Upper lobe of left lung (tissue), 6 donors: ENCODE measurements around the gene KRT33A. TPM values are rescaled to one million over a fixed set of nuclear protein-coding genes. Genes with fewer than 3 reads are reported as not detected.

Experiments used
- ATAC-seq, 2 donors: fragments of 200-7000 bp; cut with Tn5 transposase; one replicate each; pipeline ENCODE4 v1.9.1; 2022; ENCODE audit warnings: mild to moderate bottlenecking in 2 of 2, moderate library complexity in 2 of 2; ENCODE audit not compliant: low FRiP score in 2 of 2
- DNase-seq, 2 donors: peaks; one replicate each; pipeline ENCODE4 v3.0.0-alpha.2; 2019 to 2020
- H3K27ac ChIP-seq, 4 donors: fragments of 200-600 bp; sonication (generic); one replicate each; pipeline ENCODE4 v1.5.1; 2016 to 2019
- H3K27me3 ChIP-seq, 4 donors: fragments of 200-600 bp; sonication (generic); one replicate each; pipeline ENCODE4 v1.5.1; 2017 to 2019
- H3K36me3 ChIP-seq, 4 donors: fragments of 200-600 bp; sonication (generic); one replicate each; pipeline ENCODE4 v1.5.1; 2016 to 2019
- H3K4me1 ChIP-seq, 4 donors: fragments of 200-600 bp; sonication (generic); one replicate each; pipeline ENCODE4 v1.5.1; 2018 to 2019
- H3K4me3 ChIP-seq, 4 donors: fragments of 200-600 bp; sonication (generic); one replicate each; pipeline ENCODE4 v1.5.1; 2017 to 2019; ENCODE audit warnings: mild to moderate bottlenecking in 2 of 4, moderate library complexity in 1 of 4
- H3K9me3 ChIP-seq, 4 donors: fragments of 200-600 bp; sonication (generic); one replicate each; pipeline ENCODE4 v1.5.1; 2018 to 2019
- EP300 ChIP-seq, 4 donors: sonication (generic); formaldehyde crosslinking; IDR thresholded peaks; one replicate each; pipeline ENCODE4 v1.5.1; 2017; ENCODE audit warnings: antibody characterized with exemption in 4 of 4, control low read depth in 2 of 4
- POLR2A ChIP-seq, 4 donors: fragments of 450-650 bp; IDR thresholded peaks; one replicate each; pipeline ENCODE4 v1.5.1; 2016 to 2017; ENCODE audit warnings: antibody characterized with exemption in 4 of 4, mild to moderate bottlenecking in 2 of 4
- POLR2AphosphoS5 ChIP-seq, 2 donors: sonication (generic); formaldehyde crosslinking; IDR thresholded peaks; one replicate each; pipeline ENCODE4 v1.5.1; 2017; ENCODE audit warnings: antibody characterized with exemption in 2 of 2
- WGBS, 2 donors: methylation state at CpG; one replicate each; pipeline ENCODE4 v1.1.5; 2017 to 2018; 5-methylcytosine and 5-hydroxymethylcytosine counted together
- total RNA-seq, 6 donors: library from RNA; depleted of rRNA in 4 of 6; stranded (reverse); fragments of >200 nt in 4 of 6; gene quantifications; one replicate each; pipeline versions ENCODE4 v1.1.0 to v1.2.1, GENCODE V29; 2016 to 2021
- TF ChIP-seq, protein P1 (sequence below), 6 experiments: fragments of 450-650 bp in 4 of 6; fragments of 200-600 bp in 2 of 6; sonication (generic) in 2 of 6; IDR thresholded peaks; one replicate each; pipeline ENCODE4 v1.5.1; 2016 to 2019; ENCODE audit warnings: antibody characterized with exemption in 6 of 6
- donor health status: DM: no; HTN: no; CAD: no; lungs with moderate emphysema.
- donor health status: DM: no; HTN: yes; CAD: no; lungs with severe emphysema.

The KRT33A gene
- total RNA-seq, 6 donors from 2014 or later = not detected

DNA sequence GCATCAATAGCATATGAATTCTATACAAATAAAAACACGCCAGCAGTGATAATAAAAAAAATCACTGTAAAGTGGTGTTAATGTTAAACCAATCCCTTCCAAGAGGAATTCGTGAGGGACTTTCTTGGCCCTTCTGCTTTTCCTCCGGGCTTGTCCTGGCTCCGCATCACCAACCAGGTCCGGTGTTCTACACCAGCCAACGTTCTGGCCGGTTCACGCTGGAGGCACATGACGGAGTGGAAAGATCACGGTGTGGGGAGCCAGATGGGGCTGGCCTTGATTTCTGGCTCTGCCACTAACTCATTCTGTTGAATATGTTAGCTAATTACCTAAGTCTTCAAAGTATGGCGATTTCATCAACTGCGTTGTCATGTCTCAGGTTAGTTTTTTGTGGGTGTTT is 46.5 kb downstream of the KRT33A start:
- H3K4me3 ChIP-seq = no peak overlapping the region
- TF ChIP-seq POLR2AphosphoS5 (IDR thresholded peaks at IDR 0.05) (no peak), EP300 (IDR thresholded peaks at IDR 0.05) (no peak), POLR2A (IDR thresholded peaks at IDR 0.05) (no peak)
- TF ChIP-seq, protein P1, sequence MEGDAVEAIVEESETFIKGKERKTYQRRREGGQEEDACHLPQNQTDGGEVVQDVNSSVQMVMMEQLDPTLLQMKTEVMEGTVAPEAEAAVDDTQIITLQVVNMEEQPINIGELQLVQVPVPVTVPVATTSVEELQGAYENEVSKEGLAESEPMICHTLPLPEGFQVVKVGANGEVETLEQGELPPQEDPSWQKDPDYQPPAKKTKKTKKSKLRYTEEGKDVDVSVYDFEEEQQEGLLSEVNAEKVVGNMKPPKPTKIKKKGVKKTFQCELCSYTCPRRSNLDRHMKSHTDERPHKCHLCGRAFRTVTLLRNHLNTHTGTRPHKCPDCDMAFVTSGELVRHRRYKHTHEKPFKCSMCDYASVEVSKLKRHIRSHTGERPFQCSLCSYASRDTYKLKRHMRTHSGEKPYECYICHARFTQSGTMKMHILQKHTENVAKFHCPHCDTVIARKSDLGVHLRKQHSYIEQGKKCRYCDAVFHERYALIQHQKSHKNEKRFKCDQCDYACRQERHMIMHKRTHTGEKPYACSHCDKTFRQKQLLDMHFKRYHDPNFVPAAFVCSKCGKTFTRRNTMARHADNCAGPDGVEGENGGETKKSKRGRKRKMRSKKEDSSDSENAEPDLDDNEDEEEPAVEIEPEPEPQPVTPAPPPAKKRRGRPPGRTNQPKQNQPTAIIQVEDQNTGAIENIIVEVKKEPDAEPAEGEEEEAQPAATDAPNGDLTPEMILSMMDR (IDR thresholded peaks at IDR 0.05) = no peak
- no peaks in the 10 kb centered on the region for H3K27me3 ChIP-seq
- 77 to 86% methylated on average over 12 of the region's 12 CpGs for WGBS, 2 donors
- no peak for DNase-seq
- no peak overlapping the region for H3K27ac ChIP-seq
- no peaks in the 10 kb centered on the region for H3K36me3 ChIP-seq
- ATAC-seq = no peak
- no peaks in the 10 kb centered on the region for H3K9me3 ChIP-seq
- peaks cover 0 to 13% (median 2%) of the 10 kb centered on the region in 4 donors for H3K4me1 ChIP-seq

DNA sequence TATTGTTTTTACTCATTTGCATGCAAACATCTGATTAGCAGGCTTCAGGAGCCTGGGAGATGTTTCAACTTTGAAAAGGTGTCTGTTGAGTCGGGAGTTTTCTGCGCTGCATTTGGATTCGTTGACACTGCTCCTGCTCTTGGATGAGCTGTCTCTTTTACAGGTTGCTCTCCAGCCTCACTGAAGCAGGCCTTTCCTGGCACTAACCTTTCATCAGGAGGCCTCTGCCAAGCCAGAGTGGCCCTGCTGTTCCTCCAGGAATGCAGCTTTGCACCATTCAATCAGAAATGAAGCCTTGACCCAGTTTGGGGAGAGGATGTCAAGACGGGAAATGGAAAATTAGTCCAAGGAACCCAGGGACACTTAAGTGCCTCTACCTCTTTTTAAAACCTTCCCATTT is 47.6 kb downstream of the KRT33A start:
- Histone ChIP-seq H3K27ac (no peak overlapping the region), H3K36me3 (no peaks in the 10 kb centered on the region), H3K4me3 (no peak overlapping the region), H3K27me3 (no peaks in the 10 kb centered on the region), H3K4me1 (peaks cover 0 to 6% (median under 1%) of the 10 kb centered on the region in 4 donors), H3K9me3 (no peaks in the 10 kb centered on the region)
- WGBS, 2 donors = 88% methylated on average over 4 of the region's 4 CpGs
- ATAC-seq (no peak), DNase-seq (no peak)
- TF ChIP-seq, protein P1 (IDR thresholded peaks at IDR 0.05) = no peak
- no peak for TF ChIP-seq POLR2A (IDR thresholded peaks at IDR 0.05)
- TF ChIP-seq POLR2AphosphoS5 (IDR thresholded peaks at IDR 0.05) = no peak
- no peak for TF ChIP-seq EP300 (IDR thresholded peaks at IDR 0.05)

DNA sequence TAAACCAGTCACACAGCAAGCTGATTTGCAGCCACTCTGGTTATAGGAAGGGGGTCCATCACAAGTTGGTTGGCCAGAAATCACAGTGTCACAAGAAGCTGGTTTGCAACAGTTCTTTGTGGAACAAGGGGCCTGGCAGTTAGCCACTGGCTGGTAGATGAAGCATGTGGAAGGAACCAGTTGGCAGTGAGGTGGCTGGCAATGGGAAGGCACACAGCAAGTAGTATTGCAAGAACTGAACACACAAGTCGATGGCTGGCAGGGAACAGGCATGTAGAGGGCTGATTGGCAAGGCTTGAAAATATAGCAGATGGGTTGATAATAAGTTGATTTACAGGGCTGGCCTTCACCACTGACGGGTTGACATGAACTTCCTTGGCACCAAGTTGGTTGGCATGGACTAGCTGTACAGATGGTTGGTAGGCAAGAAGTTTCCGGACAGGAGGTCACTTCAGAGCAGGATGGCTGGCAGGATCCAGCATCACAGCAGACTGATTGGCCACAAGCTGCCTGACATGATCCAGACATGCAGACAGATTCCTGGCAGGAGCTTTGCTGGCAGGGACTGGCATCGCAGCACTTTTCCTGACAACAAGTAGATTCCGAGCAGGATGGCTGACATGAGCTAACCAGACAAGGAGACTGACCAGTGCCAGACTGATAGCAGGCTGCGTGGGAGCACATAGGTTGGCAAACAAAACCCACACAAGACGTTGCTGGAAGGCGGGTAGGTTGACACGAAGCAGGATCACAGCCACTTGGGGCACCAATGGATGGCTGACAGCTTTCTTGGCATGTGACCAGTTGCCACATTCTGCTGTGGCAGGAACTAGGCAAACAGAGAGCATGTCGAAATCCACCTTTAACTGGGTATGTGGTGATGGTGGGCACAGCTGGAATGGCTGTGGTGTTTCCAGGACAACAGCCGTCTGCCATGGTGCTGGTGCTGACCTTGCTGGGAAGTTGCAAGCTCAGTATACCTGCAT is 48.4 kb downstream of the KRT33A start, which contains the start of gene KRTAP29-1:
Gene KRTAP29-1 (minus strand): TSS at position 936 of the 986 bp plus-strand sequence. CDS start 0 bp downstream, at position 936.
- Histone ChIP-seq H3K4me3 (no peak within 1 kb of the TSS), H3K36me3 (no peaks in the 10 kb centered on the region), H3K9me3 (no peaks in the 10 kb centered on the region), H3K4me1 (no peaks in the 10 kb centered on the region), H3K27me3 (no peaks in the 10 kb centered on the region), H3K27ac (no peak within 1 kb of the TSS)
- 55 to 63% methylated on average over 9 to 11 of the region's 11 CpGs for WGBS, 2 donors
- DNase-seq (no peak), ATAC-seq (no peak)
- TF ChIP-seq EP300 (IDR thresholded peaks at IDR 0.05) = no peak
- no peak for TF ChIP-seq POLR2A (IDR thresholded peaks at IDR 0.05)
- TF ChIP-seq POLR2AphosphoS5 (IDR thresholded peaks at IDR 0.05) = no peak
- TF ChIP-seq, protein P1 (IDR thresholded peaks at IDR 0.05) = no peak

DNA sequence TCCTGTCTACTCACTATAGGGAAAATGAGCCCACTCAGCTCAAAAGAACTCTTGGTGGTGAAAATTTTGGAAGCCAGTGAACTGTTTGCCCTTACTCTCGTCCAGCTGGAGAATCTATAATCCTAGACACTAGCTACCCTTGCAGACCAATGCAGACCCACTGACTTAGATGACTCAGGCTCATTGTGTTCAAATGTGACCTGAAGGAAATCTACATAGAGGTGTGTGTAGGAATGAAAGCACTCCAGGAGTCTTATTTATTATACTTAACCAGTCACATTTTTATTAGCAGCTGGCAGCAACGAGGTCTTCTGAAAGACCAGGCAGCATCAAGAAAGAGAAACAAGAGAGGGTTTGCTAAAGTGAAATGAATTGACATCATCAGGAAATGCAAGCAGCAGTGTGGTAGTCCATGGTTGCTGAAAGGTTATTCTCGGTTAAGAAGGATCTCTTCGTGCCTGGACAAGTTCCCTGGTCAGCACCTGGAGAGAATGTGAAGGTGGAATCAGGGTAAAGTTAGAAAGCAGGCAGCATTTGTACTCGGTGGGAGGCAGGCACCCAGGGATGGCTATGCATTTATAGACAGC is 49.3 kb downstream of the KRT33A start:
- H3K9me3 ChIP-seq = no peaks in the 10 kb centered on the region
- TF ChIP-seq POLR2A (IDR thresholded peaks at IDR 0.05) = no peak
- TF ChIP-seq POLR2AphosphoS5 (IDR thresholded peaks at IDR 0.05) = no peak
- no peak for TF ChIP-seq EP300 (IDR thresholded peaks at IDR 0.05)
- TF ChIP-seq, protein P1 (IDR thresholded peaks at IDR 0.05) = no peak
- H3K27me3 ChIP-seq = no peaks in the 10 kb centered on the region
- ATAC-seq = no peak
- H3K27ac ChIP-seq = no peak overlapping the region
- DNase-seq = no peak
- H3K4me1 ChIP-seq = no peaks in the 10 kb centered on the region
- 71 to 76% methylated on average over 5 of the region's 5 CpGs for WGBS, 2 donors
- H3K4me3 ChIP-seq = no peak overlapping the region
- H3K36me3 ChIP-seq = no peaks in the 10 kb centered on the region
